Stomach (tissue), 9 donors: Measurements from ENCODE around the gene PTPN4. TPM values are rescaled to one million over a fixed set of nuclear protein-coding genes. Genes with fewer than 3 reads are reported as not detected.
A peak's percentile ranks its signal among the peaks of the same experiment; 100 is the strongest.
"Not testable (repeated sequence)": the region's sequence is repeated elsewhere in the genome, so short reads cannot be mapped to it uniquely, and the experiment has no call there.

ENCODE experiments used
- DNase-seq, 2 donors: peaks; one replicate each; pipeline versions ENCODE4 v3.0.0 to v3.0.0-alpha.2; 2013 to 2019
- H3K27ac ChIP-seq, 5 donors: fragments of 200-600 bp in 4 of 5; sonication (generic) in 4 of 5; one replicate each; pipeline ENCODE4 v1.5.1; 2013 to 2019; ENCODE audit warnings: mild to moderate bottlenecking in 1 of 5, moderate library complexity in 1 of 5
- H3K27me3 ChIP-seq, 3 donors: fragments of 200-600 bp; sonication (generic); one replicate each; pipeline ENCODE4 v1.5.1; 2017 to 2019; ENCODE audit warnings: mixed run types in 1 of 3
- H3K36me3 ChIP-seq, 4 donors: fragments of 200-600 bp; sonication (generic); 1 replicate in 3 of 4; 2 replicates in 1 of 4; pipeline ENCODE4 v1.5.1; 2016 to 2019
- H3K4me1 ChIP-seq, 4 donors: fragments of 200-600 bp; sonication (generic); one replicate each; pipeline ENCODE4 v1.5.1; 2016 to 2019
- H3K4me3 ChIP-seq, 4 donors: fragments of 200-600 bp; sonication (generic) in 3 of 4; one replicate each; pipeline ENCODE4 v1.5.1; 2016 to 2019; ENCODE audit warnings: mild to moderate bottlenecking in 1 of 4
- H3K9me3 ChIP-seq, 4 donors: fragments of 200-600 bp; sonication (generic); one replicate each; pipeline ENCODE4 v1.5.1; 2016 to 2019
- CTCF ChIP-seq, 7 experiments: fragments of 450-650 bp in 4 of 7; fragments of 200-600 bp in 3 of 7; sonication (generic) in 3 of 7; IDR thresholded peaks; one replicate each; pipeline ENCODE4 v1.5.1; 2016 to 2019; ENCODE audit warnings: antibody characterized with exemption in 7 of 7, control low read depth in 2 of 7, mild to moderate bottlenecking in 1 of 7
- EP300 ChIP-seq: sonication (generic); formaldehyde crosslinking; IDR thresholded peaks from one replicate; pipeline ENCODE4 v1.6.1; 2017; ENCODE audit warnings: antibody characterized with exemption
- POLR2A ChIP-seq, 4 donors: fragments of 450-650 bp; IDR thresholded peaks; one replicate each; pipeline ENCODE4 v1.6.1; 2016; ENCODE audit warnings: antibody characterized with exemption in 4 of 4, control low read depth in 2 of 4, mild to moderate bottlenecking in 1 of 4, moderate library complexity in 1 of 4
- POLR2AphosphoS5 ChIP-seq, 3 donors: sonication (generic); formaldehyde crosslinking; IDR thresholded peaks; one replicate each; pipeline ENCODE4 v1.6.1; 2016; ENCODE audit warnings: antibody characterized with exemption in 3 of 3
- WGBS, 5 donors: extraction: QIAGEN DNeasy Blood & Tissue Kit in 3 of 5; methylation state at CpG; one replicate each; pipeline versions ENCODE4 v1.1.5 to v1.1.7; 2013 to 2018; 5-methylcytosine and 5-hydroxymethylcytosine counted together
- intact Hi-C: fragments of 100-400 bp; cut with DNase I; formaldehyde crosslinking; loops from one replicate; pipeline ENCODE4 v1.15.1; 2023; ENCODE audit warnings: low total_unique reads
- polyA plus RNA-seq, 3 donors: library from polyadenylated mRNA; stranded (reverse); fragments of 200-250 nt; gene quantifications; one replicate each; pipeline ENCODE4 v1.2.3, GENCODE V29; 2013
- total RNA-seq, 5 donors: library from RNA; depleted of rRNA; stranded (reverse); fragments of >200 nt; gene quantifications; one replicate each; pipeline versions ENCODE4 v1.1.0 to v1.2.3, GENCODE V29; 2014 to 2016
- donor health status: healthy with polysubstance abuse.
- donor health status: Bipolar disorder and iron deficiency.
- donor health status: healthy.

PTPN4 gene
- total and polyA plus RNA-seq, 8 donors = 2.9 to 450 (median 18.8) TPM

GRCh38 chr2:119803101-119803500 lies 43.4 kb downstream of the PTPN4 start:
- Histone ChIP-seq H3K36me3 (no peaks in the 10 kb centered on the region), H3K27me3 (no peaks in the 10 kb centered on the region), H3K4me1 (peaks cover 0 to 3% (median 0%) of the 10 kb centered on the region in 4 donors), H3K9me3 (no peaks in the 10 kb centered on the region), H3K4me3 (no peak overlapping the region), H3K27ac (no peak overlapping the region)
- intact Hi-C loops = no loop called here
- TF ChIP-seq EP300 (no peak), POLR2A (IDR thresholded peaks at IDR 0.05) (no peak), POLR2AphosphoS5 (IDR thresholded peaks at IDR 0.05) (no peak), CTCF (IDR thresholded peaks at IDR 0.05) (no peak)
- 55 to 81% (median 65%) methylated on average over 2 of the region's 2 CpGs for WGBS, 5 donors
- DNase-seq = no peak

GRCh38 chr2:119804409-119804808 lies 44.7 kb downstream of the PTPN4 start:
- intact Hi-C loops, H3K9me3 ChIP-seq, H3K27ac ChIP-seq, DNase-seq, H3K4me3 ChIP-seq, H3K36me3 ChIP-seq, H3K27me3 ChIP-seq: not testable (repeated sequence)
- WGBS, 5 donors = 94 to 97% (median 95%) methylated on average over 6 of the region's 6 CpGs
- H3K4me1 ChIP-seq = peaks cover 0 to 11% (median 5%) of the 10 kb centered on the region in 4 donors

GRCh38 chr2:119808516-119809147 lies 48.9 kb downstream of the PTPN4 start:
- no peak overlapping the region for H3K4me3 ChIP-seq
- peaks cover 0 to 6% (median 3%) of the 10 kb centered on the region in 4 donors for H3K36me3 ChIP-seq
- 53 to 68% (median 63%) methylated on average over 3 of the region's 3 CpGs for WGBS, 5 donors
- no peak for DNase-seq
- no peaks in the 10 kb centered on the region for H3K9me3 ChIP-seq
- H3K27ac ChIP-seq = peak overlapping the region in 1 of 5 donors; percentile 9
- intact Hi-C loops = no loop called here
- H3K4me1 ChIP-seq = peaks cover 0 to 28% (median 11%) of the 10 kb centered on the region in 4 donors
- no peaks in the 10 kb centered on the region for H3K27me3 ChIP-seq
- TF ChIP-seq POLR2A (IDR thresholded peaks at IDR 0.05) = no peak
- TF ChIP-seq EP300 = no peak
- TF ChIP-seq POLR2AphosphoS5 (IDR thresholded peaks at IDR 0.05) = no peak

- Histone ChIP-seq H3K27ac (peak overlapping the region in 1 of 5 donors; percentile 9), H3K9me3 (no peaks in the 10 kb centered on the region), H3K4me3 (no peak overlapping the region), H3K36me3 (peaks cover 0 to 6% (median 3%) of the 10 kb centered on the region in 4 donors), H3K4me1 (peaks cover 0 to 28% (median 11%) of the 10 kb centered on the region in 4 donors), H3K27me3 (no peaks in the 10 kb centered on the region)
- intact Hi-C loops = no loop called here
- DNase-seq = peak in 1 of 2 donors; percentile 66
- WGBS, 5 donors = 38 to 70% (median 59%) methylated on average over 6 of the region's 6 CpGs
- TF ChIP-seq CTCF (IDR thresholded peaks at IDR 0.05) (no peak), EP300 (no peak), POLR2AphosphoS5 (IDR thresholded peaks at IDR 0.05) (no peak), POLR2A (IDR thresholded peaks at IDR 0.05) (no peak)
Measured at GRCh38 chr2:119809339-119810048, 49.8 kb downstream of the PTPN4 start.

GRCh38 chr2:119810049-119810630 lies 50.4 kb downstream of the PTPN4 start:
- TF ChIP-seq CTCF (IDR thresholded peaks at IDR 0.05) = no peak
- TF ChIP-seq EP300 = no peak
- no peak for TF ChIP-seq POLR2AphosphoS5 (IDR thresholded peaks at IDR 0.05)
- TF ChIP-seq POLR2A (IDR thresholded peaks at IDR 0.05) = no peak
- intact Hi-C loops = no loop called here
- Histone ChIP-seq H3K9me3 (no peaks in the 10 kb centered on the region), H3K27ac (peak overlapping the region in 1 of 5 donors; percentile 9), H3K4me3 (no peak overlapping the region), H3K4me1 (peaks cover 0 to 28% (median 11%) of the 10 kb centered on the region in 4 donors), H3K27me3 (no peaks in the 10 kb centered on the region), H3K36me3 (peaks cover 0 to 6% (median 3%) of the 10 kb centered on the region in 4 donors)
- DNase-seq = no peak
- 16 to 34% (median 31%) methylated on average over 2 of the region's 2 CpGs for WGBS, 5 donors
